ENCODE results near the gene LY6G5B.
"Not testable (repeated sequence)": the region's sequence is repeated elsewhere in the genome, so short reads cannot be mapped to it uniquely, and the experiment has no call there.

LY6G5B gene

GRCh38 chr6:31707701-31708100, 37.9 kb downstream of the LY6G5B start:
- DNase-seq = no peak
- in situ Hi-C loops (cut with MboI; ENCODE audit: low pct_unique_long_range_greater_than_20kb, low sequenced_read_pairs) = no loop called here

DNA sequence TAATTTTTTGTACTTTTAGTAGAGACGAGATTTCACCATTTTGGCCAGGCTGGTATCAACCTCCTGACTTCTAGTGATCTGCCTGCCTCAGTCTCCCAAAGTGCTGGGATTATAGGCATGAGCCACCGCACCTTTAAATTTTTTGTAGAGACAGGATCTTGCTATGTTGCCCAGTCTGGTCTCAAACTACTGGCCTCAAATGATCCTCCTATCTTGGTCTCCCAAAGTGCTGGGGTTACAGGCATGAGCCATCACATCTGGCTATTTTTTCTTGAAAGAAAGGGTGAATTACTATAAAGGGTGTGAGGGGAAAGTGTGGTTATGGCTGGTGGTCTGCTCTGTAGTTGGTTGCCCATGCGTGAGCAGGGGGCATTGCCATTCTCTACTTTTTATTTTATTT, 38.4 kb downstream of the LY6G5B start:
- in situ Hi-C loops (cut with MboI; ENCODE audit: low pct_unique_long_range_greater_than_20kb, low sequenced_read_pairs) = no loop called here
- DNase-seq = no peak

- in situ Hi-C loops (cut with MboI; ENCODE audit: low pct_unique_long_range_greater_than_20kb, low sequenced_read_pairs); DNase-seq: not testable (repeated sequence)
These were observed 39.4 kb downstream of the LY6G5B start for GRCh38 chr6:31709157-31709556.

DNA sequence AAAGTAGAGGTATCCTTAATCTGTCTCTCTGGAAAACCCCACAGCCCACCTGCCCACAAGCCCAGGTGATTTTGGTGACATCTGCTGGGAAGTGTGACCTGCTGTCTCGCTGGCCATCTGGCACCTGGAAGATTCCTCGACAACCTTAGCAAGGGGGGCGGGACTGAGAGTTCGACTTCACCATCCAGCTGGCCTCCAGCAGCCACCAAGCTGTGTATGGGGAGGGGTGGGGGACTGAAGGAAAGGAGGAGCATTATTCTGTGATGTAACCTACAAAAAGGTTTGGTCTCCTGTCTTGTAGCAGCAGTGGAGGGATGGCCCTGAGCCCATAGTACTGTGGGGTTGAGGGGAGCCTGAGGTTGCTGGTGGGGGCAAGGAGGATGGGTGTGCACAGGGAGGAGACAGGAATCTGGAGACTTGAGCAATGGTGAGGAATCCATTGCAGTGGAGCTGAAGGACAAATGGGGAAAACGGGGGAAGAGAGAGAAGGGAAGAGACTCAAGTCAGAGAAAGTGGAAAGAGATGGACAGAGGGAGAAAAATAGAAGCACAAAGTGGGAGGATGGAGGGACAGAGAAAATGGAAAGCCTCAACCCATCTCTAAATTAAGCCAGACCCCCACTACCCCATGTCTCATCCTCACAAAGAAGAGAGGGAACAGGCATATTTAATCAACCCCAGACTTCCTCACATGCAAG, 40.9 kb downstream of the LY6G5B start:
- DNase-seq = no peak
- in situ Hi-C loops (cut with MboI; ENCODE audit: low pct_unique_long_range_greater_than_20kb, low sequenced_read_pairs) = no loop called here

DNA sequence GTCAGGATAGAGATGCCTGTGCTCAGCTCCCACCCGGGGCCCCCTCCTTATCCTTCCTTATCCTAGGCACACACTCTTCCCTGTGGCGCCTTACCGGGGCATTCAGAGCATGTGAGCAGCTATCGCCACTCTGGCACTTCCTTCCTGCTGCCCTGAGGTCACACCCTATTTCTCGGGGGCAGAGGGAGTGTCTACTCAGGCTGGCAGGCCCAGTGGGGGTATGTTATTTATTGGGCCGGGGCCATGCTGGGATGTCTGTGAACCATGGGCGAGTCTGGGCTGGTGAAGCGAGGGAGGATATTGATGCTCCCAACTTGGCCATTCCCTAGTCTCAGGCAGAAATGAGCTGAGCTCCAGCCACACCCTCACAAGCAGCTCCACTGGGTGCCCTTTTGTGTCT, 41.5 kb downstream of the LY6G5B start:
- in situ Hi-C loops (cut with MboI; ENCODE audit: low pct_unique_long_range_greater_than_20kb, low sequenced_read_pairs) = no loop called here
- DNase-seq = peak; percentile 26

DNA sequence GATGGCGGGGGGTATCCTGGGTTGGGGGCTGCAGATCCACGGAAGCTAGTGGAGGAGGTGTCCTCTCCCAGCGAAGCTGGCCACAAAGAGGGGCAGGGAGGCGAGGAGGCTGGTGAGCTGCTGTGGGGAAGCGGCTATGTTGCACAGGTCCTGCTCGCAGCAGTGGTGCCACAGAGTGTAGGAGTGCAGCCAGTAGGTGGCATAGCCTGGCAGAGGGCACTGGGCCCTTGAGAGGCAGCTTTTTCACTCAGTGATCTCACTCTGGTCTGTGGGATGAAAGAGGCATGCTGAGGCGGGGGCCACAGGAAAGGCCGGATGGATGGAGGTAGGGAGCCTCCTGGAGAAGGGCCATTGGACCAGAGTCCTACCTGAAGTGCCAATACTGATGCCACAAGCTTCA, 42.5 kb downstream of the LY6G5B start:
- no peak for DNase-seq
- in situ Hi-C loops (cut with MboI; ENCODE audit: low pct_unique_long_range_greater_than_20kb, low sequenced_read_pairs) = no loop called here

DNA sequence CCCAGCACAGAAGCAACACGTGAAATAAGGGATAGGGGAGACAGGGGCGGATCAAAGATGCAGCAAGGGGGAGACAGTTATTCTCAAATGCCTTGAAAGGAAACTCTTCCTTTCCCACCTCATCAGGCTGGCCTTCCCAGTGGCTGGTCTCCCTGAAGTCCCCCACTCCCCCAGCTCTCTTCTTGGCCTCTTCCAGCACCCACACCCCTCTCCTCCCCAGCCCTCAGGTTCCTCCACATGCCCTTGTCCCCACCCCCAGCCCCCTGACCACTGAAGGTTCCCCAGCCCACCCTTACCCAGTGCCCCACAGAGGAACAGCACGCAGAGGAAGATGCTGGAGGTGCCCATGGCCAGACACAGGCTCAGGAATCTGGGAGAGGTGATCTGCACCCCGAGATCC, 43.7 kb downstream of the LY6G5B start:
- in situ Hi-C loops (cut with MboI; ENCODE audit: low pct_unique_long_range_greater_than_20kb, low sequenced_read_pairs) = no loop called here
- no peak for DNase-seq

DNA sequence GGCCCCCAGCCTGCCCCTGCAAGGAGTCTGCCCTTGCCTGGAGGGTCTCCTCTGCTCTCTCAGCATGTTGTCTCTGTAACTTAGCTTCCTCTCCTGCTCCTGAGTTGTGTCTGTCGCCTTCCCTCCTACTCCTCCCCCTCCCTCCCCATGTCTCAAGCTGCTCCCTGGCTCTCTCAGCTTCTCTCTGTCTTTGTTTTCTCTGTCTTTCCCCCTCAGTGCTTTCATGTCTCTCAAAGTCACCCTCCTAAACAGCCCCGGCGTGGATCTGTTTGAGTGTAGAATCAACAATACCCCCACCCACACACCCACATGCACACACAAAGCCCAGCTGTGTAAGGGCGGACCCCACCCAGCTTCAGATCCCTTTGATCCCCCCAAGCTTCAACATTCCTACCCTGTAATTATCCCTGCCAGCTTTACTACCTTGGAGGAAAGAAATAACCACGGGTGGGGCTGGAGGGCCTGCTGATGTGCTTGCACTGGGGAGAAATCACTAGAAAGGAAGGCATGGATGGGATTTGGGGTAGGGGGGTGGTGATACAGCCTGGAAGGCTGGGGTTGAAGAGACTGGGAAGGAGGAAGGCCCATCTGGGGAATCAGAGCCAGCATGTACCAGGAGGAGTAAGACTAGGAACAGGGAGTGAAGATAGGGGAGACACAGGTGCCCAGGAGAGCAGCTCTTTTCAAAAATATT, 44.4 kb downstream of the LY6G5B start:
- no peak for DNase-seq
- in situ Hi-C loops (cut with MboI; ENCODE audit: low pct_unique_long_range_greater_than_20kb, low sequenced_read_pairs) = no loop called here

- in situ Hi-C loops (cut with MboI; ENCODE audit: low pct_unique_long_range_greater_than_20kb, low sequenced_read_pairs) = no loop called here
- no peak for DNase-seq
These were observed 45.5 kb downstream of the LY6G5B start, which contains the start of gene LY6G6D for GRCh38 chr6:31715022-31715958. Gene LY6G6D (plus strand): TSS chr6:31715348. CDS start chr6:31715356, 8 bp downstream.

- DNase-seq = no peak
- in situ Hi-C loops (cut with MboI; ENCODE audit: low pct_unique_long_range_greater_than_20kb, low sequenced_read_pairs) = no loop called here
These were observed 47.9 kb downstream of the LY6G5B start for GRCh38 chr6:31717499-31718222.

GRCh38 chr6:31718265-31718664, 48.5 kb downstream of the LY6G5B start:
- in situ Hi-C loops (cut with MboI; ENCODE audit: low pct_unique_long_range_greater_than_20kb, low sequenced_read_pairs) = no loop called here
- no peak for DNase-seq

GRCh38 chr6:31719001-31719400, 49.2 kb downstream of the LY6G5B start:
- in situ Hi-C loops (cut with MboI; ENCODE audit: low pct_unique_long_range_greater_than_20kb, low sequenced_read_pairs) = no loop called here
- no peak for DNase-seq

- no peak for DNase-seq
- in situ Hi-C loops (cut with MboI; ENCODE audit: low pct_unique_long_range_greater_than_20kb, low sequenced_read_pairs) = no loop called here
These were observed 50.5 kb downstream of the LY6G5B start for GRCh38 chr6:31720196-31720770.

DNA sequence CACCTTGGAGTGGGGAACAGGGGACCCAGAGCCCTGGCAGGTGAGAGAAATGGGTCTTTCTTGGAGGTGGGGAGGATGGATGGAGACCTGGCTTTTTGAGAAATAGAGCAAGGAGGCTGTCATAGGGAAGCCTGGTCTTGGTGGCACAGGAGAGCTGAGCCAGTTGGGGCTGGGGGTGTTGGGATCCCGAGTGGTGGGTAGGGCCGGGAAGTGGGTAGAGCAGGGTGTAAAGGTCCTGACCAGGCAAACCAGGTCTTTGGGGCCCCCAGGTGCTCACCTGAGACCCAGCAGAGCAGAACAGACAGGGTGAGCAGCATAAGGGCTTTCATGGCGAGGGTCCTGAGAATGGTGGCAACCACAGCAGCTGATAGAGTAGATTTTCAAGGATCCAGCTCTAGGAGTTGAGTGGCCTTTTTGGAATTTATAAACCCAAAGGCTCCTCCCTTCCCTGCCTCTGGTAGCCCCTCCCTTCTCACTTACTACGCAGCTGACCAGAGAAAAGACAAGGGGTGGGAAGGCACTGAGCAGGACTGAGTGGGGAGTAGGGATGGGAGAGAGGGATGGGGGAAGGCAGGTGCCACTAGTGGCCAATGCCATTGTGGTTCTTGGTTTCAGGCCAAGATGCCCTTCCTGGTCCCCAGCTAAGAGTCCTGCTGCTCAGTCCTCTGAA, 51.7 kb downstream of the LY6G5B start, which contains the start of gene LY6G6C:
LY6G6C (minus strand) TSS at position 396 of the 670 bp plus-strand sequence; CDS start at position 329, 67 bp downstream.
- in situ Hi-C loops (cut with MboI; ENCODE audit: low pct_unique_long_range_greater_than_20kb, low sequenced_read_pairs) = no loop called here

DNA sequence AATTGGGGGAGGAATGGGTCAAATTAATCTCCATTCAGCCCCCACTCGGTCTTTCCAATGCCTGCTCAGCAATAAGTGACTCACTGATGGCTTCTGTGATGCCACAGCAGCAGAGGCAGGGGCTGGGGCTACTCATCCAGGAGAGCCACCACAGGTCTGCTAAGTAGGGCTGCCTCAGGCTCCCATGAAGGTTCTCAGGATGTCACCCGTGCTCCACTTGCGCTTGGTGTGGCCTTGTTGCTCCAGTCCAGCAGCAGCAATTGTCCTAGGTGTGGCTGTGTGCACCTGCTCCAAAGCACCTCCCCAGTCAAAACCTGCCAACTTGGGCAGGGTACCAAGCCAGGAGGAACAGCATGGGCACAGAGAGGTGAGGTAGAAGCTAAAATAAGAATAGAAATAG, 52.4 kb downstream of the LY6G5B start:
- in situ Hi-C loops (cut with MboI; ENCODE audit: low pct_unique_long_range_greater_than_20kb, low sequenced_read_pairs) = no loop called here
- DNase-seq = no peak

More for the DNA sequence above, 51.7 kb downstream of the LY6G5B start, which contains the start of gene LY6G6C:
- DNase-seq = no peak

Measured in KBM-7 (cell line).